ENCODE measurements around the gene DPP6. TPM values are rescaled to one million over a fixed set of nuclear protein-coding genes. Genes with fewer than 3 reads are reported as not detected.

The DPP6 gene
- polyA plus RNA-seq, 1 of the 3 experiments (the other 2 are of a cell fraction), result not detected

DNA sequence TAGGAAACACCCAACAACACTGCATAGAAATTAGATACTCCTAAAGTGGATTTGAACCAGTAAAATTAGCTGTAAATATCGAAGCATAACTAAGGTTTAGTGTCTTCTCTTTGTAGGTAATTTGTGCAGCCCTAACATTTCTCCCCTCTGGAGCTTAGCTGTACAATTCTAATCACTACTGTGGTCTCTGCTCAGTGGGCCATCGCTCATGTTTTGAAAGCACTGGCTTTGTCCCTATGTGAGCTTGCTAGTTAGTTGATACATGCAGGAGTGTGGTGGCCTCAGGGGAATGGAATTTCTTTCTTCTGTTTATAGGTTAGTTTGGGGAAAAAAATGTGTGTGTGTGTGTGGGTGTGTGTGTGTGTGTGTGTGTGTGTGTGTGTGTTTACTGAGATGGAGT, 373.1 kb downstream of the DPP6 start:
- no peak overlapping the region for H3K9ac ChIP-seq
- H3K27me3 ChIP-seq (ENCODE audit: insufficient read depth), result no peaks in the 10 kb centered on the region
- POLR2A ChIA-PET, result no interaction called here
- WGBS (ENCODE audit: low lambda C conversion rate), result 12% methylated on average over 2 of the region's 2 CpGs
- no peak overlapping the region for H2AFZ ChIP-seq (ENCODE audit: low read depth)
- H3K79me2 ChIP-seq (ENCODE audit: insufficient read depth), result no peaks in the 10 kb centered on the region
- H3K9me3 ChIP-seq, result peaks cover 5% of the 10 kb centered on the region
- H3K4me3 ChIP-seq (ENCODE audit: low read depth in 2 of 2, low read length in 1 of 2), result no peak overlapping the region
- no peak for TF ChIP-seq FOXJ3 (CRISPR knock-in tag; IDR thresholded peaks at IDR 0.05)
- TF ChIP-seq, protein P1, sequence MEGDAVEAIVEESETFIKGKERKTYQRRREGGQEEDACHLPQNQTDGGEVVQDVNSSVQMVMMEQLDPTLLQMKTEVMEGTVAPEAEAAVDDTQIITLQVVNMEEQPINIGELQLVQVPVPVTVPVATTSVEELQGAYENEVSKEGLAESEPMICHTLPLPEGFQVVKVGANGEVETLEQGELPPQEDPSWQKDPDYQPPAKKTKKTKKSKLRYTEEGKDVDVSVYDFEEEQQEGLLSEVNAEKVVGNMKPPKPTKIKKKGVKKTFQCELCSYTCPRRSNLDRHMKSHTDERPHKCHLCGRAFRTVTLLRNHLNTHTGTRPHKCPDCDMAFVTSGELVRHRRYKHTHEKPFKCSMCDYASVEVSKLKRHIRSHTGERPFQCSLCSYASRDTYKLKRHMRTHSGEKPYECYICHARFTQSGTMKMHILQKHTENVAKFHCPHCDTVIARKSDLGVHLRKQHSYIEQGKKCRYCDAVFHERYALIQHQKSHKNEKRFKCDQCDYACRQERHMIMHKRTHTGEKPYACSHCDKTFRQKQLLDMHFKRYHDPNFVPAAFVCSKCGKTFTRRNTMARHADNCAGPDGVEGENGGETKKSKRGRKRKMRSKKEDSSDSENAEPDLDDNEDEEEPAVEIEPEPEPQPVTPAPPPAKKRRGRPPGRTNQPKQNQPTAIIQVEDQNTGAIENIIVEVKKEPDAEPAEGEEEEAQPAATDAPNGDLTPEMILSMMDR (IDR thresholded peaks at IDR 0.05), result no peak
- TF ChIP-seq FOSL2 (IDR thresholded peaks at IDR 0.05; ENCODE audit: borderline replicate concordance, low read depth), result no peak
- TF ChIP-seq EP300 (IDR thresholded peaks at IDR 0.05; ENCODE audit: borderline replicate concordance in 1 of 2, low read depth in 1 of 2, low read length in 1 of 2), result no peak
- TF ChIP-seq, protein P2, sequence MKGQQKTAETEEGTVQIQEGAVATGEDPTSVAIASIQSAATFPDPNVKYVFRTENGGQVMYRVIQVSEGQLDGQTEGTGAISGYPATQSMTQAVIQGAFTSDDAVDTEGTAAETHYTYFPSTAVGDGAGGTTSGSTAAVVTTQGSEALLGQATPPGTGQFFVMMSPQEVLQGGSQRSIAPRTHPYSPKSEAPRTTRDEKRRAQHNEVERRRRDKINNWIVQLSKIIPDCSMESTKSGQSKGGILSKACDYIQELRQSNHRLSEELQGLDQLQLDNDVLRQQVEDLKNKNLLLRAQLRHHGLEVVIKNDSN (IDR thresholded peaks at IDR 0.05; ENCODE audit: borderline replicate concordance, low read depth), result no peak
- TF ChIP-seq RFX5 (IDR thresholded peaks at IDR 0.05; ENCODE audit: low read length), result no peak
- TF ChIP-seq, protein P3, sequence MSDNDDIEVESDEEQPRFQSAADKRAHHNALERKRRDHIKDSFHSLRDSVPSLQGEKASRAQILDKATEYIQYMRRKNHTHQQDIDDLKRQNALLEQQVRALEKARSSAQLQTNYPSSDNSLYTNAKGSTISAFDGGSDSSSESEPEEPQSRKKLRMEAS (IDR thresholded peaks at IDR 0.05; ENCODE audit: low read depth), result no peak
- TF ChIP-seq YY1 (IDR thresholded peaks at IDR 0.05; ENCODE audit: low read depth), result no peak
- TF ChIP-seq, protein P4, sequence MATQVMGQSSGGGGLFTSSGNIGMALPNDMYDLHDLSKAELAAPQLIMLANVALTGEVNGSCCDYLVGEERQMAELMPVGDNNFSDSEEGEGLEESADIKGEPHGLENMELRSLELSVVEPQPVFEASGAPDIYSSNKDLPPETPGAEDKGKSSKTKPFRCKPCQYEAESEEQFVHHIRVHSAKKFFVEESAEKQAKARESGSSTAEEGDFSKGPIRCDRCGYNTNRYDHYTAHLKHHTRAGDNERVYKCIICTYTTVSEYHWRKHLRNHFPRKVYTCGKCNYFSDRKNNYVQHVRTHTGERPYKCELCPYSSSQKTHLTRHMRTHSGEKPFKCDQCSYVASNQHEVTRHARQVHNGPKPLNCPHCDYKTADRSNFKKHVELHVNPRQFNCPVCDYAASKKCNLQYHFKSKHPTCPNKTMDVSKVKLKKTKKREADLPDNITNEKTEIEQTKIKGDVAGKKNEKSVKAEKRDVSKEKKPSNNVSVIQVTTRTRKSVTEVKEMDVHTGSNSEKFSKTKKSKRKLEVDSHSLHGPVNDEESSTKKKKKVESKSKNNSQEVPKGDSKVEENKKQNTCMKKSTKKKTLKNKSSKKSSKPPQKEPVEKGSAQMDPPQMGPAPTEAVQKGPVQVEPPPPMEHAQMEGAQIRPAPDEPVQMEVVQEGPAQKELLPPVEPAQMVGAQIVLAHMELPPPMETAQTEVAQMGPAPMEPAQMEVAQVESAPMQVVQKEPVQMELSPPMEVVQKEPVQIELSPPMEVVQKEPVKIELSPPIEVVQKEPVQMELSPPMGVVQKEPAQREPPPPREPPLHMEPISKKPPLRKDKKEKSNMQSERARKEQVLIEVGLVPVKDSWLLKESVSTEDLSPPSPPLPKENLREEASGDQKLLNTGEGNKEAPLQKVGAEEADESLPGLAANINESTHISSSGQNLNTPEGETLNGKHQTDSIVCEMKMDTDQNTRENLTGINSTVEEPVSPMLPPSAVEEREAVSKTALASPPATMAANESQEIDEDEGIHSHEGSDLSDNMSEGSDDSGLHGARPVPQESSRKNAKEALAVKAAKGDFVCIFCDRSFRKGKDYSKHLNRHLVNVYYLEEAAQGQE (IDR thresholded peaks at IDR 0.05; ENCODE audit: low read depth, low read length), result no peak
- no peak for TF ChIP-seq POLR2AphosphoS5 (IDR thresholded peaks at IDR 0.05; ENCODE audit: low read depth, low read length)
- no peak for TF ChIP-seq SMC3 (IDR thresholded peaks at IDR 0.05; ENCODE audit: low read depth, low read length)
- TF ChIP-seq FOXM1 (IDR thresholded peaks at IDR 0.05; ENCODE audit: low read depth), result no peak
- TF ChIP-seq, protein P5, sequence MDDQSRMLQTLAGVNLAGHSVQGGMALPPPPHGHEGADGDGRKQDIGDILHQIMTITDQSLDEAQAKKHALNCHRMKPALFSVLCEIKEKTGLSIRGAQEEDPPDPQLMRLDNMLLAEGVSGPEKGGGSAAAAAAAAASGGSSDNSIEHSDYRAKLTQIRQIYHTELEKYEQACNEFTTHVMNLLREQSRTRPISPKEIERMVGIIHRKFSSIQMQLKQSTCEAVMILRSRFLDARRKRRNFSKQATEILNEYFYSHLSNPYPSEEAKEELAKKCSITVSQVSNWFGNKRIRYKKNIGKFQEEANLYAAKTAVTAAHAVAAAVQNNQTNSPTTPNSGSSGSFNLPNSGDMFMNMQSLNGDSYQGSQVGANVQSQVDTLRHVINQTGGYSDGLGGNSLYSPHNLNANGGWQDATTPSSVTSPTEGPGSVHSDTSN (IDR thresholded peaks at IDR 0.05), result no peak
- TF ChIP-seq JUND (IDR thresholded peaks at IDR 0.05), result no peak
- no peak for TF ChIP-seq TAF1 (IDR thresholded peaks at IDR 0.05; ENCODE audit: borderline replicate concordance, low read depth, low read length)
- no peak for TF ChIP-seq TEAD4 (IDR thresholded peaks at IDR 0.05; ENCODE audit: borderline replicate concordance, insufficient read depth)
- H3K27ac ChIP-seq (ENCODE audit: low read depth in 2 of 2, low read length in 1 of 2), result no peak overlapping the region
- CTCF ChIA-PET, result no interaction called here
- no peak for DNase-seq
- H4K20me1 ChIP-seq (ENCODE audit: insufficient read depth), result no peaks in the 10 kb centered on the region
- no peaks in the 10 kb centered on the region for H3K4me1 ChIP-seq (ENCODE audit: control insufficient read depth in 1 of 2, insufficient read depth in 2 of 2, low read depth in 1 of 2, low read length in 1 of 2)
- no peaks in the 10 kb centered on the region for H3F3A ChIP-seq (replicated peaks; ENCODE audit: insufficient read depth)
- H3K4me2 ChIP-seq, result no peak overlapping the region
- no peaks in the 10 kb centered on the region for H3K36me3 ChIP-seq (replicated peaks in 1 of 2; ENCODE audit: control insufficient read depth in 1 of 2, insufficient read depth in 2 of 2, low read length in 1 of 2)
- no peaks in the 10 kb centered on the region for H3K9me2 ChIP-seq
